CD4-positive, alpha-beta memory T cell (primary cell): ENCODE data around the gene SBK2. TPM values are rescaled to one million over a fixed set of nuclear protein-coding genes. Genes with fewer than 3 reads are reported as not detected.
"Not testable (repeated sequence)": the region's sequence is repeated elsewhere in the genome, so short reads cannot be mapped to it uniquely, and the experiment has no call there.

Experiments
- CTCF ChIA-PET: fragments of 350-600 bp; sonication (Branson Sonifier 250); formaldehyde crosslinking; loops from one replicate; lab custom pipeline; 2021; ENCODE audit warnings: inconsistent platforms; ENCODE audit not compliant: partially characterized antibody; lab: Charles Lee
- POLR2A ChIA-PET: fragments of 350-600 bp; sonication (Branson Sonifier 250); formaldehyde crosslinking; loops from one replicate; lab custom pipeline; 2021; ENCODE audit not compliant: partially characterized antibody; lab: Charles Lee
- DNase-seq, 5 donors: peaks; one replicate each; pipeline versions ENCODE4 v3.0.0 to v3.0.0-alpha.2; 2020 to 2022; ENCODE audit warnings: mixed read lengths in 1 of 5
- H3K27ac ChIP-seq: one replicate; pipeline ENCODE4 v1.7.0; 2013; ENCODE audit warnings: low read depth, low read length
- H3K27me3 ChIP-seq: 2 replicates; pipeline ENCODE4 v1.7.0; 2013; ENCODE audit warnings: mild to moderate bottlenecking, low read length, moderate library complexity; ENCODE audit not compliant: insufficient read depth
- H3K36me3 ChIP-seq: 2 replicates; pipeline ENCODE4 v1.7.0; 2013; ENCODE audit warnings: mild to moderate bottlenecking, low read length, moderate library complexity; ENCODE audit not compliant: insufficient read depth
- H3K4me1 ChIP-seq: 2 replicates; pipeline ENCODE4 v1.7.0; 2013; ENCODE audit warnings: mild to moderate bottlenecking, low read length, moderate library complexity; ENCODE audit not compliant: insufficient read depth
- H3K4me3 ChIP-seq, 2 donors: one replicate each; pipeline ENCODE4 v1.7.0; 2013; ENCODE audit warnings: low read length in 2 of 2, mild to moderate bottlenecking in 1 of 2
- H3K9me3 ChIP-seq, 2 donors: one replicate each; pipeline ENCODE4 v1.7.0; 2013; ENCODE audit warnings: low read length in 2 of 2, control low read depth in 1 of 2; ENCODE audit not compliant: control insufficient read depth in 1 of 2
- H3K27ac Mint-ChIP-seq, 7 donors: one replicate each; pipeline ENCODE4 v1.8.0; 2020 to 2021; ENCODE audit warnings: mixed read lengths in 7 of 7, mild to moderate bottlenecking in 6 of 7, inconsistent platforms in 3 of 7, moderate library complexity in 3 of 7
- H3K27me3 Mint-ChIP-seq, 2 donors: one replicate each; pipeline ENCODE4 v1.8.0; 2020 to 2021; ENCODE audit warnings: mixed read lengths in 2 of 2
- H3K36me3 Mint-ChIP-seq, 2 donors: one replicate each; pipeline ENCODE4 v1.8.0; 2020 to 2021; ENCODE audit warnings: mixed read lengths in 2 of 2, inconsistent platforms in 1 of 2, mild to moderate bottlenecking in 1 of 2
- H3K4me1 Mint-ChIP-seq, 4 donors: one replicate each; pipeline ENCODE4 v1.8.0; 2020 to 2021; ENCODE audit warnings: mixed read lengths in 4 of 4, mild to moderate bottlenecking in 1 of 4
- H3K4me3 Mint-ChIP-seq, 8 donors: one replicate each; pipeline ENCODE4 v1.8.0; 2020 to 2021; ENCODE audit warnings: mixed read lengths in 8 of 8, mild to moderate bottlenecking in 7 of 8, moderate library complexity in 6 of 8, inconsistent platforms in 3 of 8
- H3K9me3 Mint-ChIP-seq, 8 donors: one replicate each; pipeline ENCODE4 v1.8.0; 2020 to 2021; ENCODE audit warnings: mixed read lengths in 8 of 8, mild to moderate bottlenecking in 5 of 8, inconsistent platforms in 3 of 8, moderate library complexity in 1 of 8
- intact Hi-C: fragments of 100-400 bp; cut with micrococcal nuclease; formaldehyde crosslinking; loops from one replicate; pipeline ENCODE4 v1.15.1; 2023
- polyA plus RNA-seq, 2 donors: library from polyadenylated mRNA; unstranded; fragments of 300-500 nt; fragmentation: Illumina TruSeq; gene quantifications; one replicate each; pipeline ENCODE4 v1.2.3, GENCODE V29; 2021
- total RNA-seq, 2 experiments: library from RNA; stranded (reverse); gene quantifications; one replicate each; pipeline ENCODE4 v1.2.3, GENCODE V29; 2021

SBK2 gene
- total and polyA plus RNA-seq, 4 experiments from 2014 or later, result not detected

- H3K4me1 Mint-ChIP-seq, result peaks cover 13 to 20% (median 15%) of the 10 kb centered on the region in 4 donors
- peak overlapping the region in 7 of 8 donors; percentile 18 to 70 (median 57) for H3K4me3 Mint-ChIP-seq
- CTCF ChIA-PET, result interaction anchor here (1.3 to 1.6 kb wide), 2 partner anchors 29 to 62 kb away, joined by 3 read pairs; partner anchors contain the start of gene ZNF865
- Histone ChIP-seq H3K9me3 (no peaks in the 10 kb centered on the region), H3K4me1 (peaks cover 17% of the 10 kb centered on the region), H3K27me3 (no peaks in the 10 kb centered on the region), H3K27ac (no peak overlapping the region), H3K4me3 (no peak overlapping the region), H3K36me3 (no peaks in the 10 kb centered on the region)
- H3K9me3 Mint-ChIP-seq, result peaks cover 0 to 4% (median 0%) of the 10 kb centered on the region in 8 donors
- intact Hi-C loops, result no loop called here
- H3K36me3 Mint-ChIP-seq, result peaks cover 12 to 17% of the 10 kb centered on the region in 2 donors
- POLR2A ChIA-PET, result interaction anchor here (1.0 kb wide), 1 partner anchor 10 kb away, joined by 3 read pairs; no protein-coding TSS in a partner anchor
- peaks cover 0 to 1% of the 10 kb centered on the region in 2 donors for H3K27me3 Mint-ChIP-seq
- no peak for DNase-seq
- peak overlapping the region in 4 of 7 donors; percentile 42 to 71 (median 44) for H3K27ac Mint-ChIP-seq
Observed at GRCh38 chr19:55576746-55577145, 39.8 kb upstream of the SBK2 start.

DNA sequence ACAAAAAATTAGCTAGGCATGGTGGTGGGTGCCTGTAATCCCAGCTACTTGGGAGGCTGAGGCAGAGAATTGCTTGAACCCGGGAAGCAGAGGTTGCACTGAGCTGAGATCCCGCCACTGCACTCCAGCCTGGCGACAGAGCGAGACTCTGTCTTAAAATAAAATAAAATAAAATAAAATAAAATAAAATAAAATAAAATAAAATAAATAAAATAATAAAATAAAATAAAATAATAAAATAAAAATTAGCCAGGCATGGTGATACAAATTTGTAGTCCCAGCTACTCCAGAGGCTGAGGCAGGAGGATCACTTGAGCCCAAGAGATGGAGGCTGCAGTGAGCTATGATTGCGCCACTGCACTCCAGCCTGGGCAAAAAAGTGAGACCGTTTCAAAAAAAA, 37.0 kb upstream of the SBK2 start:
- H3K4me3 ChIP-seq, H3K27ac ChIP-seq, H3K27me3 ChIP-seq, H3K4me1 Mint-ChIP-seq, H3K4me3 Mint-ChIP-seq, DNase-seq, H3K27me3 Mint-ChIP-seq, H3K9me3 ChIP-seq, H3K4me1 ChIP-seq, H3K36me3 ChIP-seq, H3K9me3 Mint-ChIP-seq, H3K27ac Mint-ChIP-seq, intact Hi-C loops: not testable (repeated sequence)
- POLR2A ChIA-PET, result interaction anchor here (1.1 kb wide), 1 partner anchor 26 kb away, joined by 3 read pairs; the partner anchor contains the start of genes FIZ1 and ZNF524
- CTCF ChIA-PET, result interaction anchor here (1.2 to 1.7 kb wide), 3 partner anchors 33 to 433 kb away, joined by 4 read pairs; no protein-coding TSS in a partner anchor
- peaks cover 5 to 11% of the 10 kb centered on the region in 2 donors for H3K36me3 Mint-ChIP-seq

- CTCF ChIA-PET, intact Hi-C loops, H3K36me3 ChIP-seq, H3K4me3 Mint-ChIP-seq, H3K36me3 Mint-ChIP-seq, POLR2A ChIA-PET, H3K9me3 Mint-ChIP-seq, DNase-seq, H3K4me1 Mint-ChIP-seq, H3K27me3 ChIP-seq, H3K4me1 ChIP-seq, H3K27ac Mint-ChIP-seq, H3K9me3 ChIP-seq, H3K4me3 ChIP-seq, H3K27ac ChIP-seq, H3K27me3 Mint-ChIP-seq: not testable (repeated sequence)
Observed at GRCh38 chr19:55569477-55569876, 32.5 kb upstream of the SBK2 start.

DNA sequence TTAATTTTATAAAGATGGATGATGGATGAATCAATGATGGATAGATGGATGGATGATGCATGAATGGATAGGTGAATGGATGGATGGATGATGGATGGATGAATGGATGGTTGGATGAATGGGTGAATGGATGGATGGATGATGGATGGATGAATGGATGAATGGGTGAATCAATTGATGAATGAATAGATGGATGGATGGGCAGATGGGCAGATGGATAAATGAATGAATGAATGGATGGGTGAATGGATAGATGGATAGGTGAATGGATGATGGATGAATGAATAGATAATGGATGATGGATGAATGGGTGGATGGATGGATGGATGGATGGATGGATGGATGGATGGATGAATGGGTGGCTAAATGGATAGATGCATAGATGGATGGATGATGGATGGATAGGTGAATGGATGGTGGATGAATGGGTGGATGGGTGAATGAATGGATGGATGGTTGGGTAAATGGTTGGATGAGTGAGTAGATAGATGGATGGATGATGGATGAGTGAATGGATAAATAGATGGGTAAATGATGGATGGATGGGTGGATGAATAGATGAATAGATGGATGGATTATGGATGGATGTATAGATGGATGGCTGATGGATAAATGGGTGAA, 30.9 kb upstream of the SBK2 start:
- Histone ChIP-seq H3K27me3 (no peaks in the 10 kb centered on the region), H3K4me3 (no peak overlapping the region), H3K36me3 (no peaks in the 10 kb centered on the region), H3K27ac (no peak overlapping the region), H3K4me1 (no peaks in the 10 kb centered on the region), H3K9me3 (no peaks in the 10 kb centered on the region)
- Mint-ChIP-seq H3K36me3 (no peaks in the 10 kb centered on the region), H3K4me3 (no peak overlapping the region), H3K27ac (no peak overlapping the region), H3K27me3 (peaks cover 9 to 10% of the 10 kb centered on the region in 2 donors), H3K9me3 (peaks cover 0 to 2% (median 0%) of the 10 kb centered on the region in 8 donors), H3K4me1 (no peaks in the 10 kb centered on the region)
- CTCF ChIA-PET, result no interaction called here
- DNase-seq, result no peak
- POLR2A ChIA-PET, result no interaction called here
- intact Hi-C loops, result no loop called here

- Histone ChIP-seq H3K27me3 (no peaks in the 10 kb centered on the region), H3K9me3 (no peaks in the 10 kb centered on the region), H3K4me3 (no peak overlapping the region), H3K4me1 (no peaks in the 10 kb centered on the region), H3K36me3 (no peaks in the 10 kb centered on the region), H3K27ac (no peak overlapping the region)
- no peak for DNase-seq
- CTCF ChIA-PET, result no interaction called here
- no peak overlapping the region for H3K4me3 Mint-ChIP-seq
- intact Hi-C loops, result no loop called here
- H3K27ac Mint-ChIP-seq, result no peak overlapping the region
- POLR2A ChIA-PET, result interaction anchor here (0.6 kb wide), 1 partner anchor 308 kb away, joined by 3 read pairs; the partner anchor contains the start of gene PPP6R1
- H3K27me3 Mint-ChIP-seq, result peaks cover 9 to 10% of the 10 kb centered on the region in 2 donors
- H3K4me1 Mint-ChIP-seq, result no peaks in the 10 kb centered on the region
- H3K36me3 Mint-ChIP-seq, result no peaks in the 10 kb centered on the region
- peaks cover 0 to 2% (median 0%) of the 10 kb centered on the region in 8 donors for H3K9me3 Mint-ChIP-seq
Observed at GRCh38 chr19:55566823-55567222, 29.9 kb upstream of the SBK2 start.

GRCh38 chr19:55563261-55563690, 26.3 kb upstream of the SBK2 start:
- ChIA-PET CTCF (no interaction called here), POLR2A (no interaction called here)
- intact Hi-C loops, result no loop called here
- H3K4me1 Mint-ChIP-seq, result peaks cover 0 to 1% (median 0%) of the 10 kb centered on the region in 4 donors
- H3K4me3 Mint-ChIP-seq, result peak overlapping the region in 1 of 8 donors; percentile 27
- DNase-seq, result no peak
- no peak overlapping the region for H3K27ac Mint-ChIP-seq
- peaks cover 11 to 12% of the 10 kb centered on the region in 2 donors for H3K27me3 Mint-ChIP-seq
- H3K36me3 Mint-ChIP-seq, result no peaks in the 10 kb centered on the region
- peaks cover 0 to 6% (median 3%) of the 10 kb centered on the region in 8 donors for H3K9me3 Mint-ChIP-seq
- Histone ChIP-seq H3K4me1 (no peaks in the 10 kb centered on the region), H3K27me3 (no peaks in the 10 kb centered on the region), H3K9me3 (no peaks in the 10 kb centered on the region), H3K27ac (no peak overlapping the region), H3K4me3 (no peak overlapping the region), H3K36me3 (no peaks in the 10 kb centered on the region)

- Histone ChIP-seq H3K27ac (no peak overlapping the region), H3K9me3 (no peaks in the 10 kb centered on the region), H3K36me3 (no peaks in the 10 kb centered on the region), H3K4me1 (no peaks in the 10 kb centered on the region), H3K4me3 (no peak overlapping the region), H3K27me3 (no peaks in the 10 kb centered on the region)
- ChIA-PET CTCF (no interaction called here), POLR2A (no interaction called here)
- Mint-ChIP-seq H3K9me3 (peaks cover 0 to 5% (median 3%) of the 10 kb centered on the region in 8 donors), H3K4me1 (peaks cover 0 to 1% (median 0%) of the 10 kb centered on the region in 4 donors), H3K27me3 (peaks cover 7 to 9% of the 10 kb centered on the region in 2 donors), H3K4me3 (no peak overlapping the region), H3K36me3 (no peaks in the 10 kb centered on the region), H3K27ac (no peak overlapping the region)
- intact Hi-C loops, result no loop called here
- DNase-seq, result no peak
Observed at GRCh38 chr19:55559684-55560083, 22.8 kb upstream of the SBK2 start.
